Cardiac muscle cell (in vitro differentiated cells and primary cell): ENCODE results near the gene ADAM8. TPM values are rescaled to one million over a fixed set of nuclear protein-coding genes. Genes with fewer than 3 reads are reported as not detected.
"Not testable (repeated sequence)": the region's sequence is repeated elsewhere in the genome, so short reads cannot be mapped to it uniquely, and the experiment has no call there.

Experiments used
- DNase-seq, 2 donors: peaks; one replicate each; pipeline versions ENCODE4 v3.0.0 to v3.0.0-alpha.2; 2010 to 2017; ENCODE audit warnings: low read depth in 1 of 2, low spot score in 1 of 2
- H3K27ac ChIP-seq: fragments of 200-600 bp; sonication (generic); 2 replicates; pipeline ENCODE4 v1.5.1; 2016
- H3K27me3 ChIP-seq: fragments of 200-600 bp; sonication (generic); 2 replicates; pipeline ENCODE4 v1.6.0; 2016; ENCODE audit warnings: control low read depth
- H3K36me3 ChIP-seq: fragments of 200-600 bp; sonication (generic); 2 replicates; pipeline ENCODE4 v1.5.1; 2016; ENCODE audit warnings: control low read depth
- H3K4me1 ChIP-seq: fragments of 200-600 bp; sonication (generic); 2 replicates; pipeline ENCODE4 v1.8.1; 2017; ENCODE audit warnings: low read depth, mild to moderate bottlenecking, mixed run types
- H3K4me3 ChIP-seq: fragments of 200-600 bp; sonication (generic); 2 replicates; pipeline ENCODE4 v1.5.1; 2016; ENCODE audit warnings: mild to moderate bottlenecking
- H3K9me3 ChIP-seq: fragments of 200-600 bp; sonication (generic); 2 replicates; pipeline ENCODE4 v1.5.1; 2017; ENCODE audit warnings: low read depth, mild to moderate bottlenecking, control low read depth
- polyA plus RNA-seq: library from polyadenylated mRNA; unstranded; fragments of >200 nt; fragmentation: Nextera tagmentation; extraction: Ambion mirVana; gene quantifications from 2 replicates; pipeline ENCODE4 v1.2.1, GENCODE V29; 2016
- total RNA-seq: library from RNA; depleted of rRNA; stranded (reverse); fragments of >200 nt; gene quantifications from 2 replicates; pipeline ENCODE4 v1.2.3, GENCODE V29; 2016
- TF ChIP-seq, protein P1 (sequence below): IDR thresholded peaks from 2 replicates; pipeline ENCODE4 v1.5.1; 2012; ENCODE audit warnings: low read depth, mild to moderate bottlenecking, low read length

Gene ADAM8
- total and polyA plus RNA-seq, 2 experiments from 2014 or later: 2.3 to 6.9 TPM

DNA sequence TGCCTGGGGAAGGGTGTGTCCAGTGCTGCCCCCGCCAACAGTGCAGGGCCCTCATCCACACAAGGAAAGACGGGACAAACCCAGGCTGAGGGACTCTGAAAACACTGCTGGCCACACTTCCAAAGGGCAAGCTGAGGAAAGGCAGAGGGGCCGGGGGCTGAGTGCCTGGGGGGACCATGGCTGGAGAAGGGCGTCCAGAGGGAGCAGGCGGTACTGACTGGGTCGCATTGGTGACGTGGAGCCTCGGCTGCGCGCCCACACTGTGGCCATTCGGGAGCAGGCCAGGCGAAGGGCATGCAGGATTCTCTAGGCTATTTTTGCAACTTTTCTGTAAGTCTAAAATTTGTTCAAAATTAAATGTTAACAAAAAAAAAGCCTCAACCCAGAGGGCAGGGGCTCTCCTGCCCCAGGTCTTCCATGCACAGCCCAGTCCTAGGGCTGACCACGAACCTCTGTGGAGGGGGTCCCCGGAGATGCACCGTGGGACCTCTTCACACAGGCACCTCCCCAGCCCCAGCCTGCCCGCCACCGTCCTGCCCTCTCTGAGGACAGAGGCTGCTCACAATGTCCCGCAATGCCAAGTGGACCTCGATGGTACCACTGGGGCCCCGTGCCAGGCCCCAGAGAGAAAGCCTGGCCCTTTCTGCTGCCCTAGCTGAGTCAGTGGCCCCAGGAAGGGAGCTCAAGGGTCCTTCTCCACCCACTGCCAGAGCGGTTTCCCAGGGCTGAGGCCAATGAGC lies 10.4 kb downstream of the ADAM8 start:
- DNase-seq: no peak
- H3K4me3 ChIP-seq: no peak overlapping the region
- no peaks in the 10 kb centered on the region for H3K9me3 ChIP-seq
- no peaks in the 10 kb centered on the region for H3K27me3 ChIP-seq
- no peaks in the 10 kb centered on the region for H3K36me3 ChIP-seq
- TF ChIP-seq, protein P1, sequence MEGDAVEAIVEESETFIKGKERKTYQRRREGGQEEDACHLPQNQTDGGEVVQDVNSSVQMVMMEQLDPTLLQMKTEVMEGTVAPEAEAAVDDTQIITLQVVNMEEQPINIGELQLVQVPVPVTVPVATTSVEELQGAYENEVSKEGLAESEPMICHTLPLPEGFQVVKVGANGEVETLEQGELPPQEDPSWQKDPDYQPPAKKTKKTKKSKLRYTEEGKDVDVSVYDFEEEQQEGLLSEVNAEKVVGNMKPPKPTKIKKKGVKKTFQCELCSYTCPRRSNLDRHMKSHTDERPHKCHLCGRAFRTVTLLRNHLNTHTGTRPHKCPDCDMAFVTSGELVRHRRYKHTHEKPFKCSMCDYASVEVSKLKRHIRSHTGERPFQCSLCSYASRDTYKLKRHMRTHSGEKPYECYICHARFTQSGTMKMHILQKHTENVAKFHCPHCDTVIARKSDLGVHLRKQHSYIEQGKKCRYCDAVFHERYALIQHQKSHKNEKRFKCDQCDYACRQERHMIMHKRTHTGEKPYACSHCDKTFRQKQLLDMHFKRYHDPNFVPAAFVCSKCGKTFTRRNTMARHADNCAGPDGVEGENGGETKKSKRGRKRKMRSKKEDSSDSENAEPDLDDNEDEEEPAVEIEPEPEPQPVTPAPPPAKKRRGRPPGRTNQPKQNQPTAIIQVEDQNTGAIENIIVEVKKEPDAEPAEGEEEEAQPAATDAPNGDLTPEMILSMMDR: no peak
- no peak overlapping the region for H3K27ac ChIP-seq
- peaks cover 1% of the 10 kb centered on the region for H3K4me1 ChIP-seq

- not testable (repeated sequence) for H3K27ac ChIP-seq, H3K36me3 ChIP-seq, H3K27me3 ChIP-seq, H3K9me3 ChIP-seq, H3K4me3 ChIP-seq, H3K4me1 ChIP-seq, DNase-seq
Observed at GRCh38 chr10:133265052-133265451, 11.6 kb downstream of the ADAM8 start.

- TF ChIP-seq, protein P1: no peak
- Histone ChIP-seq H3K27ac (no peak overlapping the region), H3K9me3 (no peaks in the 10 kb centered on the region), H3K27me3 (no peaks in the 10 kb centered on the region), H3K36me3 (no peaks in the 10 kb centered on the region), H3K4me1 (peaks cover 5% of the 10 kb centered on the region), H3K4me3 (no peak overlapping the region)
- DNase-seq: no peak
Observed at GRCh38 chr10:133264461-133264860, 12.2 kb downstream of the ADAM8 start.

GRCh38 chr10:133263674-133264073 lies 13.0 kb downstream of the ADAM8 start:
- Histone ChIP-seq H3K27me3 (no peaks in the 10 kb centered on the region), H3K4me3 (no peak overlapping the region), H3K4me1 (peaks cover 5% of the 10 kb centered on the region), H3K36me3 (no peaks in the 10 kb centered on the region), H3K27ac (no peak overlapping the region), H3K9me3 (no peaks in the 10 kb centered on the region)
- no peak for DNase-seq
- TF ChIP-seq, protein P1: no peak

DNA sequence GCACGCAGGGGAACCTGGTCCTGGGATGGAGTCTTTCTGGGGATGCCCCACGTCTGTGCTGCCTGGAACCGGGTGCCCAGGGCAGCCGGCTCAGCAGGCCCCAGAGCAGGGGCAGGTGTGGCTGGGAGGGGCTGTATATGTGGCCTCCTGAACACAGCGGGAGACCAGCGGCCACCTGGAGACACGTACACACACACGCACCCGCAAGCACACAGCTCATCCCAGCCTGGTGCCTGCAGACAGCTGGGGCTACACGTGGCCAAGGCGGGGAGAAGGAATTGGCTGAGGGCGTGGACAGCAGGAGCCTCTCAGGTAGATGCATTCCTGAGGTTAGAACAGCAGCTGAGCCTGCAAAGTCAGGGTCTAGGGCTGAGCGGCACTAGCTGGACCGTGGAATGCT lies 14.0 kb downstream of the ADAM8 start:
- TF ChIP-seq, protein P1: no peak
- Histone ChIP-seq H3K27ac (no peak overlapping the region), H3K27me3 (no peaks in the 10 kb centered on the region), H3K4me3 (no peak overlapping the region), H3K4me1 (peaks cover 5% of the 10 kb centered on the region), H3K9me3 (no peaks in the 10 kb centered on the region), H3K36me3 (no peaks in the 10 kb centered on the region)
- no peak for DNase-seq

GRCh38 chr10:133261726-133262325 lies 14.8 kb downstream of the ADAM8 start:
- TF ChIP-seq, protein P1: no peak
- H3K4me1 ChIP-seq: peaks cover 5% of the 10 kb centered on the region
- H3K27me3 ChIP-seq: no peaks in the 10 kb centered on the region
- peak overlapping the region; percentile 30 for H3K27ac ChIP-seq
- H3K36me3 ChIP-seq: no peaks in the 10 kb centered on the region
- peak overlapping the region; percentile 94 for H3K4me3 ChIP-seq
- H3K9me3 ChIP-seq: no peaks in the 10 kb centered on the region
- DNase-seq: peak; percentile 74 to 79
